SK-N-SH treated with all-trans-retinoic acid at 6 μM for 48 hours (cell line): ENCODE measurements around the gene FAM184A.

Experiments
- ARNTL ChIP-seq: fragments of 450-650 bp; formaldehyde crosslinking; IDR thresholded peaks from 2 replicates; pipeline ENCODE4 v1.5.0; 2020; ENCODE audit warnings: low read depth, mild to moderate bottlenecking, moderate library complexity, borderline replicate concordance
- BACH2 ChIP-seq: fragments of 250-450 bp; sonication (Bioruptor Pico); IDR thresholded peaks from 2 replicates; pipeline ENCODE4 v1.9.0; 2021; ENCODE audit warnings: mild to moderate bottlenecking, borderline replicate concordance
- ESRRG ChIP-seq: fragments of 250-450 bp; sonication (Bioruptor Pico); IDR thresholded peaks from 2 replicates; pipeline ENCODE4 v1.6.1; 2021; ENCODE audit warnings: mild to moderate bottlenecking
- OSR1 ChIP-seq: fragments of 250-450 bp; sonication (Bioruptor Pico); IDR thresholded peaks from 2 replicates; pipeline ENCODE4 v1.8.0; 2022; ENCODE audit warnings: moderate library complexity, mild to moderate bottlenecking, inconsistent platforms
- ZFP3 ChIP-seq: fragments of 250-450 bp; sonication (Bioruptor Pico); IDR thresholded peaks from 2 replicates; pipeline ENCODE4 v1.5.0; 2020; ENCODE audit warnings: mild to moderate bottlenecking, moderate library complexity
- ZFP30 ChIP-seq: fragments of 450-650 bp; formaldehyde crosslinking; IDR thresholded peaks from 2 replicates; pipeline ENCODE4 v1.5.0; 2022; ENCODE audit warnings: mild to moderate bottlenecking, moderate library complexity
- ZNF70 ChIP-seq: fragments of 450-650 bp; formaldehyde crosslinking; IDR thresholded peaks from 2 replicates; pipeline ENCODE4 v1.5.0; 2020; ENCODE audit warnings: mild to moderate bottlenecking, moderate library complexity
- TF ChIP-seq, protein P1 (sequence below): fragments of 250-450 bp; sonication (Bioruptor Pico); IDR thresholded peaks from 2 replicates; pipeline ENCODE4 v1.8.0; 2020; ENCODE audit warnings: mild to moderate bottlenecking, moderate library complexity, borderline replicate concordance
- TF ChIP-seq, protein P2 (sequence below): fragments of 250-450 bp; sonication (Bioruptor Pico); IDR thresholded peaks from 2 replicates; pipeline ENCODE4 v1.5.0; 2020; ENCODE audit warnings: mild to moderate bottlenecking, moderate library complexity

DNA sequence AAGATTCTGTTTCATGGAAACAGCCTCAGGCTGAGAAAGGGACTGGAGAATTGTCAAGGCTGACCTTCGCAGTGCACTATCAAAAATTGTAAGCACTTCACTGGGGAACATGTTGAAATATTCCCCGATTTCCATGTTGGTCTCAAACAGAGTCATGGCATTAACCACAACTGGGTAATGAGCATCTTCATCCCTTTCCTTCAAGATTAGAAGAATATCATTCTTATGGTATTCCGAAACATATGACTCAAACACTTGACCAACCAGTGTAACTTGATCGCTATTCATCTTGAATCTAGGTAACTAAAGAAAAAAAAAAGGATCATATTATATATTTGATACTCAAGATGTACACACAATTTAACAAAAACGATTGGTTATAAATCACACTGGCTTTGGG, 147.0 kb downstream of the FAM184A start:
- TF ChIP-seq ESRRG (CRISPR knock-in tag) (no peak), ARNTL (CRISPR knock-in tag) (no peak), OSR1 (no peak), ZFP30 (no peak), ZNF70 (no peak), BACH2 (CRISPR knock-in tag) (no peak), ZFP3 (CRISPR knock-in tag) (no peak)
- TF ChIP-seq, protein P1, sequence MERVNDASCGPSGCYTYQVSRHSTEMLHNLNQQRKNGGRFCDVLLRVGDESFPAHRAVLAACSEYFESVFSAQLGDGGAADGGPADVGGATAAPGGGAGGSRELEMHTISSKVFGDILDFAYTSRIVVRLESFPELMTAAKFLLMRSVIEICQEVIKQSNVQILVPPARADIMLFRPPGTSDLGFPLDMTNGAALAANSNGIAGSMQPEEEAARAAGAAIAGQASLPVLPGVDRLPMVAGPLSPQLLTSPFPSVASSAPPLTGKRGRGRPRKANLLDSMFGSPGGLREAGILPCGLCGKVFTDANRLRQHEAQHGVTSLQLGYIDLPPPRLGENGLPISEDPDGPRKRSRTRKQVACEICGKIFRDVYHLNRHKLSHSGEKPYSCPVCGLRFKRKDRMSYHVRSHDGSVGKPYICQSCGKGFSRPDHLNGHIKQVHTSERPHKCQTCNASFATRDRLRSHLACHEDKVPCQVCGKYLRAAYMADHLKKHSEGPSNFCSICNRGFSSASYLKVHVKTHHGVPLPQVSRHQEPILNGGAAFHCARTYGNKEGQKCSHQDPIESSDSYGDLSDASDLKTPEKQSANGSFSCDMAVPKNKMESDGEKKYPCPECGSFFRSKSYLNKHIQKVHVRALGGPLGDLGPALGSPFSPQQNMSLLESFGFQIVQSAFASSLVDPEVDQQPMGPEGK = no peak
- TF ChIP-seq, protein P2, sequence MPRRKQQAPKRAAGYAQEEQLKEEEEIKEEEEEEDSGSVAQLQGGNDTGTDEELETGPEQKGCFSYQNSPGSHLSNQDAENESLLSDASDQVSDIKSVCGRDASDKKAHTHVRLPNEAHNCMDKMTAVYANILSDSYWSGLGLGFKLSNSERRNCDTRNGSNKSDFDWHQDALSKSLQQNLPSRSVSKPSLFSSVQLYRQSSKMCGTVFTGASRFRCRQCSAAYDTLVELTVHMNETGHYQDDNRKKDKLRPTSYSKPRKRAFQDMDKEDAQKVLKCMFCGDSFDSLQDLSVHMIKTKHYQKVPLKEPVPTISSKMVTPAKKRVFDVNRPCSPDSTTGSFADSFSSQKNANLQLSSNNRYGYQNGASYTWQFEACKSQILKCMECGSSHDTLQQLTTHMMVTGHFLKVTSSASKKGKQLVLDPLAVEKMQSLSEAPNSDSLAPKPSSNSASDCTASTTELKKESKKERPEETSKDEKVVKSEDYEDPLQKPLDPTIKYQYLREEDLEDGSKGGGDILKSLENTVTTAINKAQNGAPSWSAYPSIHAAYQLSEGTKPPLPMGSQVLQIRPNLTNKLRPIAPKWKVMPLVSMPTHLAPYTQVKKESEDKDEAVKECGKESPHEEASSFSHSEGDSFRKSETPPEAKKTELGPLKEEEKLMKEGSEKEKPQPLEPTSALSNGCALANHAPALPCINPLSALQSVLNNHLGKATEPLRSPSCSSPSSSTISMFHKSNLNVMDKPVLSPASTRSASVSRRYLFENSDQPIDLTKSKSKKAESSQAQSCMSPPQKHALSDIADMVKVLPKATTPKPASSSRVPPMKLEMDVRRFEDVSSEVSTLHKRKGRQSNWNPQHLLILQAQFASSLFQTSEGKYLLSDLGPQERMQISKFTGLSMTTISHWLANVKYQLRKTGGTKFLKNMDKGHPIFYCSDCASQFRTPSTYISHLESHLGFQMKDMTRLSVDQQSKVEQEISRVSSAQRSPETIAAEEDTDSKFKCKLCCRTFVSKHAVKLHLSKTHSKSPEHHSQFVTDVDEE (CRISPR knock-in tag) = no peak
